ENCODE data around the gene CCNI. TPM values are rescaled to one million over a fixed set of nuclear protein-coding genes. Genes with fewer than 3 reads are reported as not detected.

The CCNI gene
- total and polyA plus RNA-seq, 2 of the 13 experiments (the other 11 are each of a cell fraction or from before 2014, with no cell fraction given) = 43.5 to 122 TPM

DNA sequence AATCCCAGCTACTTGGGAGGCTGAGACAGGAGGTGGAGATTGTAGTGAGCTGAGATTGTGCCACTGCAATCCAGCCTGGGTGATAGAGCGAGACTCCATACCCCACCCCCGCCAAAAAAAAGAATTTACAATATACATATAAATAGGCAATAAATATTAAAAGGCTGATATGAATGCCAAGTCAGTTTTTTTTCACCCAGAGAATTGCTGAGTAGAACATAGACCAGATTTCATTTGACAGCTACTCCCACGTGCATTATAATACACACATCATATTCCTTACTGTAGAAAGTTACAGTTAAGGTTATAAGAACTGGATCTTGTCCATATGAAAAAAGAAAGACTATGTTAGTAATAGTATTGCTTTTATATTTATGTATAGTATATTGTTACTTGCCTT lies 18.7 kb upstream of the CCNI start:
- WGBS (ENCODE audit: low lambda C conversion rate) = 61% methylated on average over 3 of the region's 3 CpGs
- POLR2A ChIA-PET = no interaction called here
- DNase-seq (ENCODE audit: low spot score) = no peak

More for the DNA sequence above, 18.7 kb upstream of the CCNI start:
- no TSS peak for BruUV-seq (replicated peaks)
- Histone ChIP-seq H3K9me3 (ENCODE audit: low read length) (no peaks in the 10 kb centered on the region), H4K20me1 (ENCODE audit: insufficient read depth, low read length) (no peaks in the 10 kb centered on the region), H2AFZ (ENCODE audit: low read length) (no peak overlapping the region), H3K9ac (ENCODE audit: insufficient read depth, low read depth, low read length) (no peak overlapping the region), H3K4me1 (ENCODE audit: insufficient read depth, low read length) (no peaks in the 10 kb centered on the region), H3K4me2 (ENCODE audit: low read depth, low read length) (no peak overlapping the region), H3K36me3 (replicated peaks in 1 of 2; ENCODE audit: control insufficient read depth in 1 of 2, insufficient read depth in 2 of 2, low read length in 2 of 2) (no peaks in the 10 kb centered on the region), H3K79me2 (ENCODE audit: insufficient read depth, low read length) (no peaks in the 10 kb centered on the region), H3K27ac (ENCODE audit: extremely low read length, insufficient read depth, low read length) (no peak overlapping the region), H3K4me3 (replicated peaks in 1 of 3; ENCODE audit: insufficient read depth in 1 of 3, low read depth in 2 of 3, low read length in 3 of 3) (no peak overlapping the region), H3K27me3 (ENCODE audit: control insufficient read depth in 1 of 2, insufficient read depth in 2 of 2, low read length in 2 of 2) (no peaks in the 10 kb centered on the region)
- no peak for TF ChIP-seq EHMT2 (IDR thresholded peaks at IDR 0.05; ENCODE audit: borderline replicate concordance, low read depth, low read length)
- TF ChIP-seq, protein P1, sequence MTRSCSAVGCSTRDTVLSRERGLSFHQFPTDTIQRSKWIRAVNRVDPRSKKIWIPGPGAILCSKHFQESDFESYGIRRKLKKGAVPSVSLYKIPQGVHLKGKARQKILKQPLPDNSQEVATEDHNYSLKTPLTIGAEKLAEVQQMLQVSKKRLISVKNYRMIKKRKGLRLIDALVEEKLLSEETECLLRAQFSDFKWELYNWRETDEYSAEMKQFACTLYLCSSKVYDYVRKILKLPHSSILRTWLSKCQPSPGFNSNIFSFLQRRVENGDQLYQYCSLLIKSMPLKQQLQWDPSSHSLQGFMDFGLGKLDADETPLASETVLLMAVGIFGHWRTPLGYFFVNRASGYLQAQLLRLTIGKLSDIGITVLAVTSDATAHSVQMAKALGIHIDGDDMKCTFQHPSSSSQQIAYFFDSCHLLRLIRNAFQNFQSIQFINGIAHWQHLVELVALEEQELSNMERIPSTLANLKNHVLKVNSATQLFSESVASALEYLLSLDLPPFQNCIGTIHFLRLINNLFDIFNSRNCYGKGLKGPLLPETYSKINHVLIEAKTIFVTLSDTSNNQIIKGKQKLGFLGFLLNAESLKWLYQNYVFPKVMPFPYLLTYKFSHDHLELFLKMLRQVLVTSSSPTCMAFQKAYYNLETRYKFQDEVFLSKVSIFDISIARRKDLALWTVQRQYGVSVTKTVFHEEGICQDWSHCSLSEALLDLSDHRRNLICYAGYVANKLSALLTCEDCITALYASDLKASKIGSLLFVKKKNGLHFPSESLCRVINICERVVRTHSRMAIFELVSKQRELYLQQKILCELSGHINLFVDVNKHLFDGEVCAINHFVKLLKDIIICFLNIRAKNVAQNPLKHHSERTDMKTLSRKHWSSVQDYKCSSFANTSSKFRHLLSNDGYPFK (CRISPR knock-in tag; IDR thresholded peaks at IDR 0.05; ENCODE audit: borderline replicate concordance) = no peak
- no peak for TF ChIP-seq GATAD2A (CRISPR knock-in tag; IDR thresholded peaks at IDR 0.05)
- no peak for TF ChIP-seq ZNF616 (CRISPR knock-in tag; IDR thresholded peaks at IDR 0.05; ENCODE audit: low read depth)
- TF ChIP-seq ZKSCAN8 (CRISPR knock-in tag; IDR thresholded peaks at IDR 0.05; ENCODE audit: borderline replicate concordance) = no peak
- TF ChIP-seq MED1 (CRISPR knock-in tag; IDR thresholded peaks at IDR 0.05) = no peak
- TF ChIP-seq IKZF1 (IDR thresholded peaks at IDR 0.05) = no peak
- TF ChIP-seq, protein P2, sequence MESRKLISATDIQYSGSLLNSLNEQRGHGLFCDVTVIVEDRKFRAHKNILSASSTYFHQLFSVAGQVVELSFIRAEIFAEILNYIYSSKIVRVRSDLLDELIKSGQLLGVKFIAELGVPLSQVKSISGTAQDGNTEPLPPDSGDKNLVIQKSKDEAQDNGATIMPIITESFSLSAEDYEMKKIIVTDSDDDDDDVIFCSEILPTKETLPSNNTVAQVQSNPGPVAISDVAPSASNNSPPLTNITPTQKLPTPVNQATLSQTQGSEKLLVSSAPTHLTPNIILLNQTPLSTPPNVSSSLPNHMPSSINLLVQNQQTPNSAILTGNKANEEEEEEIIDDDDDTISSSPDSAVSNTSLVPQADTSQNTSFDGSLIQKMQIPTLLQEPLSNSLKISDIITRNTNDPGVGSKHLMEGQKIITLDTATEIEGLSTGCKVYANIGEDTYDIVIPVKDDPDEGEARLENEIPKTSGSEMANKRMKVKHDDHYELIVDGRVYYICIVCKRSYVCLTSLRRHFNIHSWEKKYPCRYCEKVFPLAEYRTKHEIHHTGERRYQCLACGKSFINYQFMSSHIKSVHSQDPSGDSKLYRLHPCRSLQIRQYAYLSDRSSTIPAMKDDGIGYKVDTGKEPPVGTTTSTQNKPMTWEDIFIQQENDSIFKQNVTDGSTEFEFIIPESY (CRISPR knock-in tag; IDR thresholded peaks at IDR 0.05) = no peak
- no peak for TF ChIP-seq FOXO1 (CRISPR knock-in tag; IDR thresholded peaks at IDR 0.05)
- TF ChIP-seq NKX3-1 (CRISPR knock-in tag; IDR thresholded peaks at IDR 0.05) = no peak
- TF ChIP-seq RBFOX2 (IDR thresholded peaks at IDR 0.05; ENCODE audit: low read depth, low read length) = no peak
- TF ChIP-seq ZNF317 (CRISPR knock-in tag; IDR thresholded peaks at IDR 0.05) = no peak
- no peak for TF ChIP-seq FOXP1 (IDR thresholded peaks at IDR 0.05)
- TF ChIP-seq FOXP1 (CRISPR knock-in tag; IDR thresholded peaks at IDR 0.05) = no peak
- TF ChIP-seq, protein P3, sequence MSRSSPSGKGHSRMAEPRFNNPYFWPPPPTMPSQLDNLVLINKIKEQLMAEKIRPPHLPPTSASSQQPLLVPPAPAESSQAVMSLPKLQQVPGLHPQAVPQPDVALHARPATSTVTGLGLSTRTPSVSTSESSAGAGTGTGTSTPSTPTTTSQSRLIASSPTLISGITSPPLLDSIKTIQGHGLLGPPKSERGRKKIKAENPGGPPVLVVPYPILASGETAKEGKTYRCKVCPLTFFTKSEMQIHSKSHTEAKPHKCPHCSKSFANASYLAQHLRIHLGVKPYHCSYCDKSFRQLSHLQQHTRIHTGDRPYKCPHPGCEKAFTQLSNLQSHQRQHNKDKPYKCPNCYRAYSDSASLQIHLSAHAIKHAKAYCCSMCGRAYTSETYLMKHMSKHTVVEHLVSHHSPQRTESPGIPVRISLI (CRISPR knock-in tag; IDR thresholded peaks at IDR 0.05; ENCODE audit: borderline replicate concordance) = no peak
- in situ Hi-C loops (cut with HindIII; ENCODE audit: extremely low pct_ligation_motif_present, low pct_unique_long_range_greater_than_20kb) (no loop called here), intact Hi-C loops (cut with micrococcal nuclease; ENCODE audit: unreplicated experiment) (no loop called here)
- no peak for FAIRE-seq
- CTCF ChIA-PET (ENCODE audit: low intra/inter-chr PET ratio, low total read pairs) = interaction anchor here (2.6 kb wide), 1 partner anchor 108 kb away, joined by 25 read pairs; no protein-coding TSS in a partner anchor
- ATAC-seq = no peak
